Measurements from ENCODE around the gene MT1B.

DNA sequence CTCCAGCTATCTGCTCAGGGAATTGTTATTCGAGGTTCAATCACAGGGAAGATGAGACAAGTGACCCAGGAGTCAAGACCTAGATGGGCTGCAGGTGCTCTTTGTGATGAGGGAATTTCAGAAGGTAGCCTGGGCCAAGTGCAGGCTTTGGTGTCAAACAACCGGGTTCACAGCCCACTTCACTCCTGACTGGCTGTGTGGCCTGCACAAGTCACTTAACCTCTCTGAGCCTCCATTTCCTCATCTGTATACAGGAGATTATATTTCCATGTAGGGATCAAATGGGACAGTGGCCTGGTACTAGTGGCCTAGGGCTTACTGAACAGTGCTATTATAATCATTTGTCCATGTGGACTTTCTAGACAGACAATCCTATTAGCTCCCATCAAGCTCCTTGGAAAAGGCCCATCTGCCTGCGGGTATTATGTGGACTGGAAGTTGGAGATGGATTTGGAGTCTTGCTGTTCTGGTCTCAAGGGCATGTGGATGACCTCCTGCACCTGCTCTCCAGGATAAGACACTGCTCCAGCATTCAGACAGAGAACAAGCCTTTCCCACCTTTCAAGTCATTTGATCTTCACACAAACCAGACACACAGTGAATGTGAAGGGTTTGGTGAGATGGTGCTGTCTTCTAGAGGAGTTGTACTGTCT, 27.5 kb downstream of the MT1B start:
- TF ChIP-seq, protein P1, sequence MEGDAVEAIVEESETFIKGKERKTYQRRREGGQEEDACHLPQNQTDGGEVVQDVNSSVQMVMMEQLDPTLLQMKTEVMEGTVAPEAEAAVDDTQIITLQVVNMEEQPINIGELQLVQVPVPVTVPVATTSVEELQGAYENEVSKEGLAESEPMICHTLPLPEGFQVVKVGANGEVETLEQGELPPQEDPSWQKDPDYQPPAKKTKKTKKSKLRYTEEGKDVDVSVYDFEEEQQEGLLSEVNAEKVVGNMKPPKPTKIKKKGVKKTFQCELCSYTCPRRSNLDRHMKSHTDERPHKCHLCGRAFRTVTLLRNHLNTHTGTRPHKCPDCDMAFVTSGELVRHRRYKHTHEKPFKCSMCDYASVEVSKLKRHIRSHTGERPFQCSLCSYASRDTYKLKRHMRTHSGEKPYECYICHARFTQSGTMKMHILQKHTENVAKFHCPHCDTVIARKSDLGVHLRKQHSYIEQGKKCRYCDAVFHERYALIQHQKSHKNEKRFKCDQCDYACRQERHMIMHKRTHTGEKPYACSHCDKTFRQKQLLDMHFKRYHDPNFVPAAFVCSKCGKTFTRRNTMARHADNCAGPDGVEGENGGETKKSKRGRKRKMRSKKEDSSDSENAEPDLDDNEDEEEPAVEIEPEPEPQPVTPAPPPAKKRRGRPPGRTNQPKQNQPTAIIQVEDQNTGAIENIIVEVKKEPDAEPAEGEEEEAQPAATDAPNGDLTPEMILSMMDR (IDR thresholded peaks at IDR 0.05; ENCODE audit: insufficient read depth, low read depth, low read length): no peak
- TF ChIP-seq EZH2 (IDR thresholded peaks at IDR 0.05; ENCODE audit: insufficient read depth, low read length): no peak
